ENCODE results near the gene SPAG8.

GRCh38 chr9:35763803-35764202 is 48.3 kb downstream of the SPAG8 start:
- TF ChIP-seq CTCF (IDR thresholded peaks at IDR 0.05; ENCODE audit: low read length), result no peak
- TF ChIP-seq EZH2 (IDR thresholded peaks at IDR 0.05; ENCODE audit: borderline replicate concordance, low read length), result no peak

Data from OCI-LY1 (cell line).